VCaP (cell line): ENCODE measurements around the gene ARG2.
A peak's percentile ranks its signal among the peaks of the same experiment; 100 is the strongest.

Source experiments
- H3K27ac ChIP-seq: fragments of 450-650 bp; 2 replicates; pipeline ENCODE4 v1.5.1; 2017
- CTCF ChIP-seq: fragments of 450-650 bp; conservative IDR thresholded peaks from 2 replicates; pipeline ENCODE4 v1.5.1; 2017; ENCODE audit warnings: mild to moderate bottlenecking, moderate library complexity

ARG2 gene

GRCh38 chr14:67619446-67620216 is at the start of gene ARG2:
ARG2 (plus strand) TSS chr14:67619920; CDS start chr14:67619978, 58 bp downstream.
- H3K27ac ChIP-seq, result peak within 1 kb of the TSS; percentile 77
- 0 out of 2 replicates have a peak, but pooled peaks have one; percentile 15 for TF ChIP-seq CTCF

GRCh38 chr14:67570453-67570852 is 49.3 kb upstream of the ARG2 start:
- H3K27ac ChIP-seq, result peak overlapping the region; percentile 18
- no peak for TF ChIP-seq CTCF

GRCh38 chr14:67571275-67571990 is 48.3 kb upstream of the ARG2 start:
- H3K27ac ChIP-seq, result peak overlapping the region; percentile 18; the same call in 1 of the 2 replicates
- peak; percentile 92 for TF ChIP-seq CTCF

- H3K27ac ChIP-seq, result no peak overlapping the region
- no peak for TF ChIP-seq CTCF
These were observed 47.8 kb upstream of the ARG2 start for GRCh38 chr14:67571991-67572323.

GRCh38 chr14:67572608-67573007 is 47.1 kb upstream of the ARG2 start:
- H3K27ac ChIP-seq, result no peak overlapping the region
- no peak for TF ChIP-seq CTCF

- TF ChIP-seq CTCF, result no peak
These were observed 46.3 kb upstream of the ARG2 start for GRCh38 chr14:67573228-67574010.

GRCh38 chr14:67574156-67574555 is 45.6 kb upstream of the ARG2 start:
- no peak for TF ChIP-seq CTCF
- no peak overlapping the region for H3K27ac ChIP-seq

More at GRCh38 chr14:67573228-67574010, 46.3 kb upstream of the ARG2 start:
- no peak overlapping the region for H3K27ac ChIP-seq
